GM12878 (cell line): Measurements from ENCODE around the gene HIVEP3. TPM values are rescaled to one million over a fixed set of nuclear protein-coding genes. Genes with fewer than 3 reads are reported as not detected.

ENCODE experiments used
- ASH2L ChIP-seq: fragments of 300-600, 200-600 bp; sonication (generic); IDR thresholded peaks from 2 replicates; pipeline ENCODE4 v1.6.1; 2017; ENCODE audit warnings: low read depth, mild to moderate bottlenecking, borderline replicate concordance
- BCL11A ChIP-seq: IDR thresholded peaks from 2 replicates; pipeline ENCODE4 v1.6.1; 2011; ENCODE audit warnings: low read depth, low read length
- CBX3 ChIP-seq: fragments of 200-600 bp; sonication (generic); IDR thresholded peaks from 2 replicates; pipeline ENCODE4 v1.6.1; 2016; ENCODE audit warnings: low read depth, borderline replicate concordance
- EED ChIP-seq: sonication (generic); IDR thresholded peaks from 2 replicates; pipeline ENCODE4 v1.6.1; 2016; ENCODE audit warnings: antibody characterized with exemption, low read depth
- ESRRA ChIP-seq: IDR thresholded peaks from 2 replicates; pipeline ENCODE4 v1.6.1; 2012; ENCODE audit warnings: mild to moderate bottlenecking, low read length, improper control_type of control experiment
- IKZF2 ChIP-seq, 2 experiments: fragments of 450-650 bp; IDR thresholded peaks; 2 replicates each; pipeline ENCODE4 v1.6.1; 2017; ENCODE audit warnings: mild to moderate bottlenecking in 2 of 2, moderate library complexity in 2 of 2
- LARP7 ChIP-seq: fragments of 450-650 bp; IDR thresholded peaks from 2 replicates; pipeline ENCODE4 v1.6.1; 2017; ENCODE audit warnings: mild to moderate bottlenecking
- MTA2 ChIP-seq: fragments of 450-650 bp; IDR thresholded peaks from 2 replicates; pipeline ENCODE4 v1.6.1; 2016; ENCODE audit warnings: low read depth, mild to moderate bottlenecking, moderate library complexity
- MYB ChIP-seq: fragments of 150-350 bp; IDR thresholded peaks from 2 replicates; pipeline ENCODE4 v1.6.1; 2014; ENCODE audit warnings: mild to moderate bottlenecking, low read depth, low read length, borderline replicate concordance
- NFIC ChIP-seq: IDR thresholded peaks from 2 replicates; pipeline ENCODE4 v1.6.1; 2012; ENCODE audit warnings: low read depth, mild to moderate bottlenecking, inconsistent platforms, low read length, moderate library complexity
- NR2C1 ChIP-seq: fragments of 450-650 bp; IDR thresholded peaks from 2 replicates; pipeline ENCODE4 v1.6.1; 2017; ENCODE audit warnings: antibody characterized with exemption, mild to moderate bottlenecking, moderate library complexity
- NR2F1 ChIP-seq: fragments of 450-650 bp; conservative IDR thresholded peaks from 2 replicates; pipeline ENCODE4 v1.6.1; 2017; ENCODE audit warnings: mild to moderate bottlenecking
- PAX5 ChIP-seq: IDR thresholded peaks from 2 replicates; pipeline ENCODE4 v1.6.1; 2011; ENCODE audit warnings: low read depth, low read length, borderline replicate concordance
- PAX8 ChIP-seq: fragments of 450-650 bp; IDR thresholded peaks from 2 replicates; pipeline ENCODE4 v1.6.1; 2017; ENCODE audit warnings: mild to moderate bottlenecking, moderate library complexity
- PML ChIP-seq: IDR thresholded peaks from 2 replicates; pipeline ENCODE4 v1.6.1; 2012; ENCODE audit warnings: low read length, inconsistent platforms
- RUNX3 ChIP-seq: IDR thresholded peaks from 2 replicates; pipeline ENCODE4 v1.6.1; 2012; ENCODE audit warnings: low read length, inconsistent platforms
- SP1 ChIP-seq: IDR thresholded peaks from one replicate; pipeline ENCODE4 v1.6.1; 2011; ENCODE audit warnings: low read depth, low read length
- SREBF1 ChIP-seq: IDR thresholded peaks from 2 replicates; pipeline ENCODE4 v1.6.1; 2012; ENCODE audit warnings: mild to moderate bottlenecking, low read length
- SRF ChIP-seq, 2 experiments: IDR thresholded peaks; 2 replicates each; pipeline ENCODE4 v1.6.1; 2011; ENCODE audit warnings: low read depth in 2 of 2, low read length in 2 of 2, mild to moderate bottlenecking in 1 of 2, moderate library complexity in 1 of 2
- STAT1 ChIP-seq: fragments of 450-650 bp; conservative IDR thresholded peaks from 2 replicates; pipeline ENCODE4 v1.6.1; 2014; ENCODE audit warnings: antibody characterized with exemption, mild to moderate bottlenecking
- TCF12 ChIP-seq: IDR thresholded peaks from 2 replicates; pipeline ENCODE4 v1.6.1; 2011; ENCODE audit warnings: low read depth, mild to moderate bottlenecking, low read length
- polyA plus RNA-seq, 11 experiments: library from polyadenylated mRNA; depleted of rRNA in 4 of 11; unstranded in 6 of 11; stranded (reverse) in 5 of 11; fragments of >200 nt; fragmentation: Nextera tagmentation in 4 of 11; fragmentation: Illumina TruSeq in 1 of 11; extraction: Ambion mirVana in 4 of 11; extraction: Trizol in 1 of 11; gene quantifications; 1 replicate in 1 of 11; 2 replicates in 10 of 11; pipeline versions ENCODE4 v1.2.1 to v1.2.3, GENCODE V29; 2011 to 2016; ENCODE audit warnings: inconsistent platforms in 2 of 11, missing spikeins in 2 of 11, low read depth in 1 of 11
- total RNA-seq, 4 experiments: library from RNA; depleted of rRNA in 3 of 4; stranded (reverse); fragments of >200 nt in 3 of 4; fragmentation: Illumina TruSeq in 1 of 4; extraction: Trizol in 1 of 4; gene quantifications; 2 replicates each; pipeline versions ENCODE4 v1.2.1 to v1.2.3, GENCODE V29; 2013 to 2021
- TF ChIP-seq, protein P1 (sequence below): fragments of 150-350 bp; IDR thresholded peaks from 2 replicates; pipeline ENCODE4 v1.6.1; 2014; ENCODE audit warnings: mild to moderate bottlenecking, low read depth, low read length
- TF ChIP-seq, protein P2 (sequence below): fragments of 450-650 bp; formaldehyde crosslinking; IDR thresholded peaks from 2 replicates; pipeline ENCODE4 v1.5.0; 2022; ENCODE audit warnings: mild to moderate bottlenecking, missing genetic modification characterization
- TF ChIP-seq, protein P3 (sequence below): IDR thresholded peaks from 2 replicates; pipeline ENCODE4 v1.6.1; 2011; ENCODE audit warnings: low read depth, low read length, improper control_type of control experiment, borderline replicate concordance
- TF ChIP-seq, protein P4 (sequence below): IDR thresholded peaks from 2 replicates; pipeline ENCODE4 v1.6.1; 2011; ENCODE audit warnings: borderline replicate concordance, low read depth, mild to moderate bottlenecking, moderate library complexity, mixed read lengths, low read length; ENCODE audit not compliant: insufficient read depth; ENCODE audit errors: extremely low read length

The HIVEP3 gene
- total and polyA plus RNA-seq, 10 of the 15 experiments (the other 5 are each of a cell fraction or from before 2014, with no cell fraction given), result 1.8 to 13.6 (median 3.8) TPM

DNA sequence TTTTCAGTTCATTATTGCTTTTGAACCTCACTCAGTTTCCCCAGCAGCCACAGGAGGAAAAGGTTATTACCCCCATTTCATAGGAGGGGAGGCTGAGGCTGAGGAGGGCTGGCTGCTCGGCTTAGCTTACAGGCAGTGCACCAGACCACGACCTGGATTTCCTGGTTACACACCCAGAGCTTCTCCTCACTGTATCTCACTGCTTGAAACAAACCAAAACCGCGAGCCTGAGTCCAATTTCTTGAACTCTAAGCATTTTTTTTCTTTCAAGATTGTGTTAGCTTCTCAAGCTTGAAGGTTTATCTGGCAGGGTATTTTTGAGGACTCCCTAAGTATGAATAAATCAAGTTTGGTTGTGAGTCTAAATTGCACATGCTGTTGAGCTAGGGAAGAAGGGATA, 245.3 kb downstream of the HIVEP3 start (continued):
- TF ChIP-seq, protein P1, sequence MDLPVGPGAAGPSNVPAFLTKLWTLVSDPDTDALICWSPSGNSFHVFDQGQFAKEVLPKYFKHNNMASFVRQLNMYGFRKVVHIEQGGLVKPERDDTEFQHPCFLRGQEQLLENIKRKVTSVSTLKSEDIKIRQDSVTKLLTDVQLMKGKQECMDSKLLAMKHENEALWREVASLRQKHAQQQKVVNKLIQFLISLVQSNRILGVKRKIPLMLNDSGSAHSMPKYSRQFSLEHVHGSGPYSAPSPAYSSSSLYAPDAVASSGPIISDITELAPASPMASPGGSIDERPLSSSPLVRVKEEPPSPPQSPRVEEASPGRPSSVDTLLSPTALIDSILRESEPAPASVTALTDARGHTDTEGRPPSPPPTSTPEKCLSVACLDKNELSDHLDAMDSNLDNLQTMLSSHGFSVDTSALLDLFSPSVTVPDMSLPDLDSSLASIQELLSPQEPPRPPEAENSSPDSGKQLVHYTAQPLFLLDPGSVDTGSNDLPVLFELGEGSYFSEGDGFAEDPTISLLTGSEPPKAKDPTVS, result no peak
- TF ChIP-seq LARP7 (no peak), MTA2 (no peak), MYB (no peak), SP1 (no peak), SREBF1 (no peak), NR2F1 (0 out of 2 replicates have a peak, but pooled peaks have one; percentile 6), EED (no peak), SRF (IDR thresholded peaks at IDR 0.05; ENCODE audit: low read depth in 2 of 2, low read length in 2 of 2) (no peak), STAT1 (no peak), IKZF2 (IDR thresholded peaks at IDR 0.05) (peak; percentile 40 to 53; a peak in 3 of 4 replicates), NR2C1 (no peak), PML (no peak), PAX8 (no peak), BCL11A (no peak), RUNX3 (peak; percentile 77), PAX5 (peak; percentile 78), NFIC (peak; percentile 56; the same call in 1 of the 2 replicates), CBX3 (no peak), ASH2L (no peak), TCF12 (no peak), ESRRA (no peak)
- TF ChIP-seq, protein P2, sequence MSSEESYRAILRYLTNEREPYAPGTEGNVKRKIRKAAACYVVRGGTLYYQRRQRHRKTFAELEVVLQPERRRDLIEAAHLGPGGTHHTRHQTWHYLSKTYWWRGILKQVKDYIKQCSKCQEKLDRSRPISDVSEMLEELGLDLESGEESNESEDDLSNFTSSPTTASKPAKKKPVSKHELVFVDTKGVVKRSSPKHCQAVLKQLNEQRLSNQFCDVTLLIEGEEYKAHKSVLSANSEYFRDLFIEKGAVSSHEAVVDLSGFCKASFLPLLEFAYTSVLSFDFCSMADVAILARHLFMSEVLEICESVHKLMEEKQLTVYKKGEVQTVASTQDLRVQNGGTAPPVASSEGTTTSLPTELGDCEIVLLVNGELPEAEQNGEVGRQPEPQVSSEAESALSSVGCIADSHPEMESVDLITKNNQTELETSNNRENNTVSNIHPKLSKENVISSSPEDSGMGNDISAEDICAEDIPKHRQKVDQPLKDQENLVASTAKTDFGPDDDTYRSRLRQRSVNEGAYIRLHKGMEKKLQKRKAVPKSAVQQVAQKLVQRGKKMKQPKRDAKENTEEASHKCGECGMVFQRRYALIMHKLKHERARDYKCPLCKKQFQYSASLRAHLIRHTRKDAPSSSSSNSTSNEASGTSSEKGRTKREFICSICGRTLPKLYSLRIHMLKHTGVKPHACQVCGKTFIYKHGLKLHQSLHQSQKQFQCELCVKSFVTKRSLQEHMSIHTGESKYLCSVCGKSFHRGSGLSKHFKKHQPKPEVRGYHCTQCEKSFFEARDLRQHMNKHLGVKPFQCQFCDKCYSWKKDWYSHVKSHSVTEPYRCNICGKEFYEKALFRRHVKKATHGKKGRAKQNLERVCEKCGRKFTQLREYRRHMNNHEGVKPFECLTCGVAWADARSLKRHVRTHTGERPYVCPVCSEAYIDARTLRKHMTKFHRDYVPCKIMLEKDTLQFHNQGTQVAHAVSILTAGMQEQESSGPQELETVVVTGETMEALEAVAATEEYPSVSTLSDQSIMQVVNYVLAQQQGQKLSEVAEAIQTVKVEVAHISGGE (CRISPR knock-in tag), result no peak
- TF ChIP-seq, protein P3, sequence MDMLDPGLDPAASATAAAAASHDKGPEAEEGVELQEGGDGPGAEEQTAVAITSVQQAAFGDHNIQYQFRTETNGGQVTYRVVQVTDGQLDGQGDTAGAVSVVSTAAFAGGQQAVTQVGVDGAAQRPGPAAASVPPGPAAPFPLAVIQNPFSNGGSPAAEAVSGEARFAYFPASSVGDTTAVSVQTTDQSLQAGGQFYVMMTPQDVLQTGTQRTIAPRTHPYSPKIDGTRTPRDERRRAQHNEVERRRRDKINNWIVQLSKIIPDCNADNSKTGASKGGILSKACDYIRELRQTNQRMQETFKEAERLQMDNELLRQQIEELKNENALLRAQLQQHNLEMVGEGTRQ, result no peak
- TF ChIP-seq, protein P4, sequence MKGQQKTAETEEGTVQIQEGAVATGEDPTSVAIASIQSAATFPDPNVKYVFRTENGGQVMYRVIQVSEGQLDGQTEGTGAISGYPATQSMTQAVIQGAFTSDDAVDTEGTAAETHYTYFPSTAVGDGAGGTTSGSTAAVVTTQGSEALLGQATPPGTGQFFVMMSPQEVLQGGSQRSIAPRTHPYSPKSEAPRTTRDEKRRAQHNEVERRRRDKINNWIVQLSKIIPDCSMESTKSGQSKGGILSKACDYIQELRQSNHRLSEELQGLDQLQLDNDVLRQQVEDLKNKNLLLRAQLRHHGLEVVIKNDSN, result no peak
